Activated CD4-positive, alpha-beta memory T cell treated with anti-CD3 and anti-CD28 coated beads for 36 hours (primary cell): ENCODE results near the gene NTNG1. TPM values are rescaled to one million over a fixed set of nuclear protein-coding genes. Genes with fewer than 3 reads are reported as not detected.

Source experiments
- CTCF ChIA-PET: fragments of 350-600 bp; sonication (Branson Sonifier 250); formaldehyde crosslinking; loops from one replicate; lab custom pipeline; 2021; ENCODE audit warnings: antibody characterized with exemption, inconsistent platforms; lab: Charles Lee
- POLR2A ChIA-PET: fragments of 350-600 bp; sonication (Branson Sonifier 250); formaldehyde crosslinking; loops from one replicate; lab custom pipeline; 2021; ENCODE audit warnings: antibody characterized with exemption; lab: Charles Lee
- DNase-seq: peaks from one replicate; pipeline ENCODE4 v3.0.0-alpha.2; 2020
- H3K27ac Mint-ChIP-seq: one replicate; pipeline ENCODE4 v1.8.0; 2021; ENCODE audit warnings: mixed read lengths
- H3K27me3 Mint-ChIP-seq: one replicate; pipeline ENCODE4 v1.8.0; 2021; ENCODE audit warnings: mixed read lengths
- H3K36me3 Mint-ChIP-seq: one replicate; pipeline ENCODE4 v1.8.0; 2021; ENCODE audit warnings: mixed read lengths
- H3K4me1 Mint-ChIP-seq: one replicate; pipeline ENCODE4 v1.8.0; 2021; ENCODE audit warnings: low read depth, mixed read lengths
- H3K4me3 Mint-ChIP-seq: one replicate; pipeline ENCODE4 v1.8.0; 2021; ENCODE audit warnings: mild to moderate bottlenecking, mixed read lengths
- H3K9me3 Mint-ChIP-seq: one replicate; pipeline ENCODE4 v1.8.0; 2021; ENCODE audit warnings: mixed read lengths
- intact Hi-C: fragments of 100-400 bp; cut with micrococcal nuclease; formaldehyde crosslinking; loops from one replicate; pipeline ENCODE4 v1.15.1; 2023
- total RNA-seq, 2 experiments: library from RNA; stranded (reverse); gene quantifications; one replicate each; pipeline ENCODE4 v1.2.3, GENCODE V29; 2021

NTNG1 gene
- total RNA-seq, 2 experiments from 2014 or later = not detected

- CTCF ChIA-PET = no interaction called here
- Mint-ChIP-seq H3K4me3 (no peak overlapping the region), H3K27me3 (peaks cover 2% of the 10 kb centered on the region), H3K9me3 (no peaks in the 10 kb centered on the region), H3K36me3 (no peaks in the 10 kb centered on the region), H3K27ac (no peak overlapping the region), H3K4me1 (no peaks in the 10 kb centered on the region)
- POLR2A ChIA-PET = no interaction called here
- no peak for DNase-seq
- intact Hi-C loops = no loop called here
These were observed 383.5 kb downstream of the NTNG1 start for GRCh38 chr1:107524301-107524700.

GRCh38 chr1:107525145-107525544, 384.3 kb downstream of the NTNG1 start:
- intact Hi-C loops = no loop called here
- CTCF ChIA-PET = no interaction called here

GRCh38 chr1:107525961-107526360, 385.1 kb downstream of the NTNG1 start:
- ChIA-PET CTCF (no interaction called here), POLR2A (no interaction called here)
- Mint-ChIP-seq H3K4me1 (no peaks in the 10 kb centered on the region), H3K27me3 (peaks cover 2% of the 10 kb centered on the region), H3K9me3 (no peaks in the 10 kb centered on the region), H3K27ac (no peak overlapping the region), H3K36me3 (no peaks in the 10 kb centered on the region), H3K4me3 (no peak overlapping the region)
- no peak for DNase-seq
- intact Hi-C loops = no loop called here

More at GRCh38 chr1:107525145-107525544, 384.3 kb downstream of the NTNG1 start:
- DNase-seq = no peak
- POLR2A ChIA-PET = no interaction called here
- Mint-ChIP-seq H3K36me3 (no peaks in the 10 kb centered on the region), H3K4me1 (no peaks in the 10 kb centered on the region), H3K4me3 (no peak overlapping the region), H3K27ac (no peak overlapping the region), H3K27me3 (peaks cover 2% of the 10 kb centered on the region), H3K9me3 (no peaks in the 10 kb centered on the region)

GRCh38 chr1:107526524-107527198, 385.8 kb downstream of the NTNG1 start:
- Mint-ChIP-seq H3K4me3 (no peak overlapping the region), H3K27ac (no peak overlapping the region)
- CTCF ChIA-PET = no interaction called here

GRCh38 chr1:107529511-107530149, 388.8 kb downstream of the NTNG1 start:
- peak; percentile 10 for DNase-seq
- H3K4me3 Mint-ChIP-seq = no peak overlapping the region
- intact Hi-C loops = loop anchor here (1.0 kb wide), 1 partner anchor 99 kb away; no protein-coding TSS in a partner anchor

More at GRCh38 chr1:107526524-107527198, 385.8 kb downstream of the NTNG1 start:
- no peak for DNase-seq
- Mint-ChIP-seq H3K9me3 (no peaks in the 10 kb centered on the region), H3K27me3 (peaks cover 2% of the 10 kb centered on the region), H3K4me1 (no peaks in the 10 kb centered on the region), H3K36me3 (no peaks in the 10 kb centered on the region)
- intact Hi-C loops = no loop called here
- POLR2A ChIA-PET = no interaction called here

GRCh38 chr1:107530543-107530942, 389.7 kb downstream of the NTNG1 start:
- H3K27ac Mint-ChIP-seq = no peak overlapping the region
- CTCF ChIA-PET = interaction anchor here (0.5 to 1.7 kb wide), 4 partner anchors 100 to 253 kb away, joined by 3 to 6 read pairs (median 4); no protein-coding TSS in a partner anchor
- H3K27me3 Mint-ChIP-seq = peaks cover 2% of the 10 kb centered on the region
- POLR2A ChIA-PET = no interaction called here
- intact Hi-C loops = no loop called here
- no peak for DNase-seq
- no peaks in the 10 kb centered on the region for H3K4me1 Mint-ChIP-seq
- no peaks in the 10 kb centered on the region for H3K36me3 Mint-ChIP-seq
- no peak overlapping the region for H3K4me3 Mint-ChIP-seq
- H3K9me3 Mint-ChIP-seq = no peaks in the 10 kb centered on the region

More at GRCh38 chr1:107529511-107530149, 388.8 kb downstream of the NTNG1 start:
- no peaks in the 10 kb centered on the region for H3K4me1 Mint-ChIP-seq
- H3K27ac Mint-ChIP-seq = no peak overlapping the region
- no peaks in the 10 kb centered on the region for H3K36me3 Mint-ChIP-seq
- H3K9me3 Mint-ChIP-seq = no peaks in the 10 kb centered on the region
- peaks cover 4% of the 10 kb centered on the region for H3K27me3 Mint-ChIP-seq
- POLR2A ChIA-PET = no interaction called here
- CTCF ChIA-PET = interaction anchor here (0.5 to 1.8 kb wide), 10 partner anchors 10 to 252 kb away, joined by 3 to 6 read pairs (median 4); no protein-coding TSS in a partner anchor

- no peaks in the 10 kb centered on the region for H3K9me3 Mint-ChIP-seq
- no peaks in the 10 kb centered on the region for H3K4me1 Mint-ChIP-seq
- ChIA-PET POLR2A (no interaction called here), CTCF (interaction anchor here (1.1 kb wide), 1 partner anchor 101 kb away, joined by 5 read pairs; no protein-coding TSS in a partner anchor)
- no peaks in the 10 kb centered on the region for H3K36me3 Mint-ChIP-seq
- H3K27me3 Mint-ChIP-seq = peaks cover 2% of the 10 kb centered on the region
- intact Hi-C loops = no loop called here
- H3K4me3 Mint-ChIP-seq = no peak overlapping the region
- H3K27ac Mint-ChIP-seq = no peak overlapping the region
- no peak for DNase-seq
These were observed 390.4 kb downstream of the NTNG1 start for GRCh38 chr1:107531065-107531908.

- Mint-ChIP-seq H3K36me3 (no peaks in the 10 kb centered on the region), H3K4me3 (no peak overlapping the region), H3K4me1 (no peaks in the 10 kb centered on the region), H3K9me3 (no peaks in the 10 kb centered on the region), H3K27me3 (peaks cover 2% of the 10 kb centered on the region), H3K27ac (no peak overlapping the region)
- intact Hi-C loops = no loop called here
- CTCF ChIA-PET = no interaction called here
- POLR2A ChIA-PET = no interaction called here
- no peak for DNase-seq
These were observed 391.5 kb downstream of the NTNG1 start for GRCh38 chr1:107532318-107532717.

Other genes with a start within 250 kb of the NTNG1 start
- 1 to 10 TPM; 9.5 to 9.7 TPM for gene PRMT6, start 84.4 kb upstream of the NTNG1 start, total RNA-seq